ENCODE results near the gene RBM38.

The RBM38 gene

DNA sequence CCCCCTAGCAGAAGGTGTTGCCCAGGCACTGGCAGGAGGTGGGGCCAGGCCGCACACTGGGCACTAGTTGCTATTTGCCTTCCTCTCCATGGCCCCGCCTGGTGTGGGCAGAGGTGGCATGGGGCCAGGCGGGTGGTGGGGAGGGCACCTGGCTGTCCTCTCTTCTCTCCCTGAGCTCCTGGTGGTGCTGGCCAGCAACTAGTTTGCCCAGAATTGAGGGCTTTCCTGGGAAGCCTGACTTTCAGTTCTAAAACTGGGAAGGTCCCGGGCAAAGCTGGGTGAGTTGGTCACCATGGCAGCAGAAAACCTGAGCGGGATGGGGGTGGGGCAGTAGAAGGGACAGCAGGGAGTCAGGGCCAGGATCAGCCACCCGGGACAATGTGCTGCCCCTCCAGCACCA is 48.2 kb downstream of the RBM38 start:
- no peak overlapping the region for H3K4me3 Mint-ChIP-seq
- H3K27ac Mint-ChIP-seq: no peak overlapping the region
- no peaks in the 10 kb centered on the region for H3K27me3 Mint-ChIP-seq
- no peaks in the 10 kb centered on the region for H3K9me3 Mint-ChIP-seq
- peaks cover 26% of the 10 kb centered on the region for H3K4me1 Mint-ChIP-seq
- no peaks in the 10 kb centered on the region for H3K36me3 Mint-ChIP-seq

DNA sequence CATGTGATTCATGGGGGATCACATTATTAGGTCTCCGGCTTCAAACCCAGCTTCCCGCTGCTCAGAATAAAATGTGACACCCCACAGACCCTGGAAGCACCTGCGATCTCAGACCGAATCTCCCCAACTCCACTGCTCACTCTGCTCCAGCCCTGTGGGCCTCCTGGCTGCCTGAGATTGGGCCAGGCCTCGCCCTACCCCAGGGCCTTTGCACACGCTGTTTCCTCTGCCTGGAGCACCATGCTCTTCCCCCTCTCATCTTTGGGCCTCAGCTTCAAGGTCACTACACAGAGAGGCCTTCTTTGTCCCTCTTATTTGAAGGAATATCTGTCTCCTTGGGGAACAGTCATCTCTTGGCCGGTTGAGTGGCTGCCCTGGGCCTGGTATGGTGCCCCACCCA is 48.8 kb downstream of the RBM38 start:
- Mint-ChIP-seq H3K4me3 (no peak overlapping the region), H3K27ac (no peak overlapping the region), H3K36me3 (no peaks in the 10 kb centered on the region)

DNA sequence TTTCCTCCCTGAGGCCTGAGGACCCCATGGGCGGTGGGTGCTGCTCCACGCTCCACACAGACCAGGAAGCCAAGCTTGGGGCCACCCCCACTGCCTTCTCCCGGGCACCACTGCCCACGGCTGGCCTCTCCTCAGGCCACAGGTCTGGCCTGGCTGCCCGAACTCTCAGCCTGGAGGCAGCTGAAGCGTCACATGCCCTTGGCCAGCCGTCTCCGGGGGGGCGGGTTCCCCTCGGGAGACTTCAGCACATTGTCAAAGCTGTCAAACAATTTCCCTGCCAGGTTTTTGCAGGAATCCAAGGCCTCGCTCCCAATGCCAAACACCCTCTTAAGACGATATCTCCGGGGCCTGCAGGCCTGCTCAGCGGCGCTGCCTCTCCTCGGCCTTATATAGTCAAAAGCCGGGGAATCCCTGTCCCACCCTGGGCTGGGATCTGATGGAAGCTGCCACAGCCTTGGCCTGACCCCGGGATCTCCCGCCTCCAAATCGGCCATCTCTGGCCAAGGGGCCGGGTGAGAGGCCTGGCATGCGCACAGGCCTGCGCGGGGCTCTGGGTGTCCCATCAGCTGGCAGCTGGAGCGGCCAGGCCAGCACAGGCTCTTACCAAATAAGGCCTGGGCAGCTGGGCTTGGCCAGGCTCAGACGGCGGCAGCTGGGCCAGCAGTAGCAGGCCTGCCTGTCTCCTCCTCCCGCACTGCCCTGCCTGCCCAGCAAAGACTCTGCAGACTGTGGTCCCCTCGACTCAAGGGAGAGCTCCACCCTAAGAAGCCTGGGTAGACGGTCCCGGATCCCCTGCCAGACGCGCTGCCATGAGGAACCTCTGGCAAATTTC is 49.7 kb downstream of the RBM38 start:
- Mint-ChIP-seq H3K36me3 (no peaks in the 10 kb centered on the region), H3K4me1 (peaks cover 11% of the 10 kb centered on the region), H3K27ac (peak overlapping the region; percentile 41), H3K4me3 (no peak overlapping the region), H3K9me3 (no peaks in the 10 kb centered on the region), H3K27me3 (no peaks in the 10 kb centered on the region)

More for the DNA sequence above, 48.8 kb downstream of the RBM38 start:
- Mint-ChIP-seq H3K9me3 (no peaks in the 10 kb centered on the region), H3K27me3 (no peaks in the 10 kb centered on the region), H3K4me1 (peaks cover 20% of the 10 kb centered on the region)

DNA sequence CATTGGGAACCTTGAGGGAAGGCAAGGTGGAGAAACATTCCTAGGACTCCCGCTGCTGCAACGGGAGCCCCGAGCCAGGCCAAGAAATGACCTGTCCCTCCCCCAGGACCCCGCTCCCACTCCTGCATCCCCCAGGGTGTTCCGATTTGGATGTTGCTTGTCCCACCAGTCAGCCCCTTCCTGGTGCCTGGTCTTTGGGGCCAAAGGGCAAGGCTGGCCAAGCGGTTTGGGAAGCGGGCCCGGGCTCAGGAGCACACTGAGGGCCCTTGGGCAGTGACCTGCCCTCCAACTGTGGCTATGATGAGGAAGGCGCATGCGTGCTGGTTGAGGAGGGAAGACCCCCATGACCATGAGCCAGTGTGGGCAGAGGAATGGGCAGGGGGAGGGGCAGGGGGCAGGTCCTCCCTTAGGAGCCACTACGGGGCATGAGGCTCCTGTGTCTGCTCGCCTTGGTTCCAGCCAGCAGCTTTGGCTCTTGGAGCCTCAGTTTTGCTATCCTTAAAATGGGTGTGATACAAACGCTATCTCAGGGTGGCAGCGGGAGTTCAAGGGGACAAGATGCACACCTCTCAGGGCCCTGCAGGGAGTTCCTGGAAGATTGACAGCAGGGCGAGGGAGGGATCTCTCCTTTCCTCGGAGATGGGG is 50.4 kb downstream of the RBM38 start:
- Mint-ChIP-seq H3K9me3 (no peaks in the 10 kb centered on the region), H3K36me3 (no peaks in the 10 kb centered on the region), H3K27ac (peak overlapping the region; percentile 41), H3K4me3 (no peak overlapping the region), H3K4me1 (peaks cover 9% of the 10 kb centered on the region), H3K27me3 (no peaks in the 10 kb centered on the region)

DNA sequence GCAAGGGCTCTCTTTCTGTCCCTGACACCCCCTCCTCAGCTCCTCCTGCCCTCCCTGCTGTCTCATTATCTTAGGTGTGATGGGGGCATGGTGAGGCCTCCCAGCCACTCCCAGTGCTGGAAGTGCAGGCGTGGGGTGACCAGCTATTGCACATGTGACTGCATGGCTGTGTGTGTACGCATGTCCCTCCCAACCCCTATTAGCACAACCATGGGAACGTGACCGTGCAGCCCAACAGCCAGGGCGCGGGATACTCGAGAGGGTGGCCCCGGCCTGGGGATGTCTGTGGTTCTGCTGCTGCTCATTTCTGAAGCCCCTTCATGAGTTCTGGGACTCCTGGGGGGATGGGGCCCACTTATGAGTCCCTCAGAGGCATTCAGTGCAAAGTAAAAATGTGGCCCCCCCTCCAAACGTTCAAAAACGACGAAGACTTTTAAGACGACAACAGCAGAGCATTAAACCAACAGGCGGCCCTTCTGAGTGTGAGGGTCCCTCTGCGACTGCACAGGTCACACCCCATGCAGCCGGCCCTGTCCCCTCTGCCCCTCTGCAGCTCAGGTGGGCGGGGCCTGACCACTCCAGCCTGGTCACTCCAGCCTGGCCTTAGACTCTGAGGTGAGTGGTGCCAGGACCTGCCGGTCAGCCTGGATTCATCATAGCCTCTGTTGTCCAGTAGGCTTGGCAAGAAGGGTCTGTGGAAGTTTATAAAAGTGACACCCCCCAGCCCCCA is 51.1 kb downstream of the RBM38 start:
- Mint-ChIP-seq H3K4me3 (no peak overlapping the region), H3K27ac (peak overlapping the region; percentile 51), H3K4me1 (peaks cover 9% of the 10 kb centered on the region), H3K36me3 (no peaks in the 10 kb centered on the region), H3K27me3 (no peaks in the 10 kb centered on the region), H3K9me3 (no peaks in the 10 kb centered on the region)

DNA sequence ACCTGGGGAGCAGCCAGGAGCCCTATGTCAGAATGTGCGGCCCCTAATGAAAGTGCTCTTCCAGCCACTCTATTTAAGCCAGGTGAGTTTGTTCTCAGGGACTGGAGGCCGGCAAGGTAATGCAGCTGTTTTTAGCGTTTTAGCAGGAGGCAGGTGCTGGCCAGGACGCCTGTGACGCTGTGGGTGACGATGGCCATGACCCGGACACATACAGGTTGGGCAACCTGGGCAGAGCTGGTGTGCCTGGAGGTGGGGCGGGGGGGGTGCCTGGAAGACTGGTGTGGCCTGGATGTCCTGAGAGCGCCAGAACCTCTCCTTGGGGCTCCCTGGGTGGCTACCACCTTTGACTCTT is 51.7 kb downstream of the RBM38 start:
- H3K36me3 Mint-ChIP-seq: no peaks in the 10 kb centered on the region
- H3K27me3 Mint-ChIP-seq: no peaks in the 10 kb centered on the region
- H3K27ac Mint-ChIP-seq: no peak overlapping the region

DNA sequence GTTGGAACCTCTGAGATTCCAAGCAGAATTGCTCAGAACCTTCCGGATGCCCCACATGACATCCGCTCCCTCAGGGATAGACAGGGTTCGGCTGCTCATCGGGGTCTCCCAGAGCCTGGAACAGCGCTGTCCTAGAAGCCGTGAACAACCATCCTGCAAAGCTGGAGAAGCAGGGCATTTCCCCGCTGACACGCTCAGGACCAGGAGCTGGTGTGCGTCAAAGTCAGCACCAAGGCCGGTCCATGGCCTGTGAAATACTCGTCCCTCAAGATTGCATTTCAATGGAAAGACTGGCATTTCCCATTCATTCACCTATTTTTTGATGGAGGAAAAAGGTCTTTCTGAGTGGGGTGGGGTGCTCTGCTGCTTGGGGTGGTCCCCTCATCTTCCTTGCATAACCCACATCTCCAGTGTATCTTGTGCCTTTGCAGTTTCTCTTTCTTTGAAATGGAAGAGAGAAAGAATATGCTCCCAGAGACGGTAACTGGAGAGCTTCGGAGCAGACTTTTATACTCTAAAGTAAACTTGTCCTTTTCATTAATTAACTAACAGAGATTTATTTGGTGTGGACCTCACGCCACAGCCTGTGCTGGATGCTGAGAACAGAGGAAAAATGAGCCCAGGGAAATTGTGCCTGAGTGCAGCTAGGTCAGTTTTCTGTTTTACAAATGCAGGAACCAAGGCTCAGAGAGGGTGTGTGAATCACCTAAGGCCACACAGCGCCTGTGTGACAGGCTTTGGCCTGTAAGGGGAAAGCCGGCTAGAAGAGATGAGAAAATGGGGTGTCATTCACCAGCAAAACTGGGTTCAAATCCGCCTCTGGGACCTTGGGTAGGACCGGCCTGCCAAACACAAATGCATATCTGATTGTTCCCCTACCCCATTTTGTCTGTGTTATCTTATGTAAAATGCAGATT is 52.4 kb downstream of the RBM38 start:
- H3K9me3 Mint-ChIP-seq: no peaks in the 10 kb centered on the region
- H3K27ac Mint-ChIP-seq: no peak overlapping the region

More for the DNA sequence above, 51.7 kb downstream of the RBM38 start:
- H3K4me1 Mint-ChIP-seq: peaks cover 9% of the 10 kb centered on the region
- H3K4me3 Mint-ChIP-seq: no peak overlapping the region
- no peaks in the 10 kb centered on the region for H3K9me3 Mint-ChIP-seq

DNA sequence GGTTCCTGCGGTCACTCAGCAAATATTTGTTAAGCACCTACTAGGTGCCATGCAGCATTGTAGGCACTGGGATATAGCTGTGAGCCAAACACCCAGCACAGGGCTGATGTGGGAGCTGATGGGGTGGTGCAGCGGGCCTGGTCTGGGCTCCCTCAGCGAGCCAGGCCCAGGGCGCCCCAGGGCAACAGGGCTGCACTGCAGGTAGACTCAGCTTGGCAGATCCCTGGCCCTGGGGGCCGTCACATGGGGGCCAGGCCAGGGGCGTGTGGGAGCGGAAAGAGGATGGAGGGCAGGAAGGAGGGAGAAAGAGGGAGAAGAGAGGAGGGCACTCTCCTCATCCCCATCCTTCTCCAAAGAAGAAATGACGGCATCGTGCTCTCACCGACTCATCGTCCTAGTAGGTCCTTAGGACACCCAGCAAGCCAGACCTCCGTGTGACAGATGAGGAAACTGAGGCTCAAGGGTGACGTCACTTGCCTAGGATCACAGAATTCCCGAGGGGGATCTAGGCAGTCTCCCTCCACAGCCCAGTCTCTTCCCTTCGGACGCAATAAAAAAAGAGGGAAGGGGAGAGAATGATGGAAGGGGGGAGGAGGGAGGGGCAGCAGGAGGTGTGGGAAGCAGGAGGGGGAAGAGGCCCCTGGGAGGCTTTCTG is 53.3 kb downstream of the RBM38 start:
- H3K9me3 Mint-ChIP-seq: no peaks in the 10 kb centered on the region
- H3K36me3 Mint-ChIP-seq: no peaks in the 10 kb centered on the region
- no peak overlapping the region for H3K4me3 Mint-ChIP-seq
- H3K27ac Mint-ChIP-seq: no peak overlapping the region
- peaks cover 16% of the 10 kb centered on the region for H3K4me1 Mint-ChIP-seq
- H3K27me3 Mint-ChIP-seq: no peaks in the 10 kb centered on the region

More for the DNA sequence above, 52.4 kb downstream of the RBM38 start:
- Mint-ChIP-seq H3K36me3 (no peaks in the 10 kb centered on the region), H3K4me1 (peaks cover 9% of the 10 kb centered on the region), H3K27me3 (no peaks in the 10 kb centered on the region), H3K4me3 (no peak overlapping the region)

DNA sequence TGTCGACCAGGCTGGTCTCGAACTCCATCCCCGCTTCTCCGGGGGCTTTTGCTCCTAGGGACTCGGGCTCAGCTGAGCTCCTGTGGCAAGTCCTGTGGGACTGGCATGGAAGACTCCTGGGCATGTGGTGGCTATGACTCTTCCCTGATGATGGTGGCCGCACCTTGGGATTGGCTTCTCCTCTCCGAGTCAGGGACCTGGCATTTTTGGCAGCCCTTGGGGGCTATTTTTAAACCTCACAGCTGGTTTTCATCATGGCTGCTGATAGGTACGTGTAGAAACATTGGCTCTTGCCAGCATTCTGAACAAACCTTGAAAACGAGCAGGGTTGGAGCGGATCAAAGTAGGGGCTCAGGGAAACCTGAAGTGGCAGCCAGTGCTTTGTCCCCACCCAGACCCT is 54.1 kb downstream of the RBM38 start:
- Mint-ChIP-seq H3K36me3 (no peaks in the 10 kb centered on the region), H3K4me1 (peaks cover 19% of the 10 kb centered on the region), H3K27me3 (no peaks in the 10 kb centered on the region), H3K9me3 (no peaks in the 10 kb centered on the region), H3K4me3 (no peak overlapping the region), H3K27ac (no peak overlapping the region)

DNA sequence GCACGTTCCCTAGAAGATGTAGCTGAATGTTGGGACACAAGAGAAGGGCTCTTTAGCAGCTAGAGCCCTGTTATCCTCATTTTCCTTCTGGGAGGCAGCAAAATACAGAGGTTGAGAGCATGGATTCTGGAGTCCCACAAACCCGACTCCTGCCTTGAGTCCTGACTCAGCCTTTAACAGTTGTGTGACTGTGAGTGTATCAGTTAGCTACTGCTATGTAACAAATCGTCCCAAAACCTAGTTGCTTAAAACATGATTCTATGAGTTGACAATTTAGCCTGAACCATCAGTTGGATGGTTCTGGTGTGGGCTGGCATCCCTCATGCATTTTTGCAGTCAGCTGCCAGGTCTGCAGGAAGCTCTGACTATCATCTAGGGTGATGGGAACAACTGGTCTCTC is 54.6 kb downstream of the RBM38 start:
- H3K4me1 Mint-ChIP-seq: peaks cover 22% of the 10 kb centered on the region
- no peaks in the 10 kb centered on the region for H3K27me3 Mint-ChIP-seq
- H3K9me3 Mint-ChIP-seq: no peaks in the 10 kb centered on the region
- H3K4me3 Mint-ChIP-seq: no peak overlapping the region
- no peaks in the 10 kb centered on the region for H3K36me3 Mint-ChIP-seq
- no peak overlapping the region for H3K27ac Mint-ChIP-seq

DNA sequence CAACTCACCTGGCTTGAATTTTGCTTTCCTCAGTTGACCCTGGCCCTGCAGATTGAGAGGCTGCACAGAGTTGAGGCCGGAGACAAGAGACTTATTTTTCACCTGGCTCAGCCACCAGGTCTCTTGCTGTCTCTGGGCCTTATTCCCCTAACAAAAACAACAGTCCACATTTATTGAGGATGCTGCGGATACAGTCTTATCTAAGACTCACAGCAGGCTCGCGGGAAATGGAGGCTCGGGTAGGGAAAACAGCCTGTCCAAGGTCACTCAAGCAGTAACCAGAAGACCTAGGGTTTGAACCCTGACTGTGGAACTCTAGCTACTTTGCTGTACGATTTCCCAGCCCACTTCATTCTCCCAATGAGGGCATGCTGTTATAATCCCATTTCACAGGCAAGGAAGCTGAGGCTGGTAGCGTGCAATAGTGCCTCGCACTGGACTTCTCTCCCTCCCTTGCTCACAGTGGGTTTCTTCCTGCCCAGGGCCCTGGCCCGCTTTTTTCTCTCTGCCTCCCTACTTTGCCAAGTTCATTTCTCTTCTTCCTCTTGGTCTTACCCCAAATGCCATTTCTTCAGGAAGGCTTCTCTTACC is 57.7 kb downstream of the RBM38 start:
- H3K4me3 Mint-ChIP-seq: no peak overlapping the region

DNA sequence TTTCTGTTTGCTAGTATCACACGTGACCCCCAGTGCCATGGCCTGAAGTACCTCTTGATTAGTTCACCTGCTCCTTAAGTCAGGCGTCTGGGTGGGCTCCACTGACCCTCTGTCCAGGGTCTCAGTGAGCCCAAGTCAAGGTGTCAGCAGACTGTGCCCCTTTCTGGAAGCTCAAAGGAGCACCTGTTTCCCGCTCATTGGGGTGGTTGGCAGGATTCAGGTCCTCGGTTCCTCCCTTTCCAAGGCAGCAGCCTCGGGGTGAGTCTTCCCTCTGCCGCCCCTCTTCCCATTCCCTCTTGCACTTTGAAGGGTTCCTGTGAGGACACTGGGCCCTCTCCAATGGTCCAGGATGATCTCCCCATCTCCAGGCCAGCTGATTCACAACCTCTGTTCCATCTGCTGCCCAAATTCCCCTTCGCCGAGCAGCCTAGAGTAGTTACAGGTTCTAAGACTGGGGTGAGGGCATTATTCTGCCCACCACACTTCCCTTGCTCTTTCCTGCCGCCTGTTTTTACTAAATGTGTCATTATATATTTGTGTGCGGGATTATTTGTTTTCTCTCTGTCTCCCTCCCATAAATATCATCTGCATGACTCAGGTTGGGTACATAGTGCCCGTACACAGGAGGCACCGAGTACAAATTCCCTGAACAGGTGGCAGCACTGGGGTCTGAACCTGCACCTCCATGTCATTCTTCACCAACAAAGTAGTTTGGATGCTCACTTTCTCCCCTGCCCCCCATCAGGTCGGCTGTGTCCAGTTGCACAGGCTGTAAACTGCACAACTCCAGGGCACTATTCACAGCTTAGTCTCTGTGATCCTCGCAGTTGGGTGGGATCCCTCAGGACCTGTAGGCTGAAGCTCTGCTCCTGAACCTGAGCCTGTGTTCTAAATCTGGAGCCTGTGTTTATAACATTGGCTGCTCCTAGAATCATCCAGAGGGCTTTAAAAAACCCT is 58.5 kb downstream of the RBM38 start:
- Mint-ChIP-seq H3K4me1 (peaks cover 44% of the 10 kb centered on the region), H3K27me3 (no peaks in the 10 kb centered on the region), H3K4me3 (no peak overlapping the region), H3K9me3 (no peaks in the 10 kb centered on the region), H3K36me3 (no peaks in the 10 kb centered on the region), H3K27ac (no peak overlapping the region)

More for the DNA sequence above, 57.7 kb downstream of the RBM38 start:
- no peaks in the 10 kb centered on the region for H3K36me3 Mint-ChIP-seq
- H3K9me3 Mint-ChIP-seq: no peaks in the 10 kb centered on the region
- H3K27me3 Mint-ChIP-seq: no peaks in the 10 kb centered on the region
- peaks cover 44% of the 10 kb centered on the region for H3K4me1 Mint-ChIP-seq
- peak overlapping the region; percentile 14 for H3K27ac Mint-ChIP-seq

DNA sequence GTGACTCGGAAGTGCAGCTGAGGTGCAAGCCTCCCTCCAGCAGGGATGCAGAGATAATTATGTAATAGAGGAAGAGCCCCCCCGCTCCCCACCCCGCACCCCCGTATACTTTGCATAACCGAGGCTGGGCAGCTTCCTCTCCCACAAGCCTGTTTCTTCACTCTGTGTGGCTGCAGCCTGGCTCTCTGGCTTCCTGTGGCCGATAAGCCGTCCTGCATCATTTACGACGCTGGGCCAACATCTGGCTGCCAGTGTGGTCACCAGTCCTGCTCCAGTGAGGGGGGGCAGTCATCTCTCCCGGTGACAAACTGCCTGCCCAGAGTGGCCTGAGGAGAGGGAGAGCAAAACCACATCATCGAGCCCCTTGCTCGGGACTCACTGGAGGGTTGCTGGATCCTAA is 59.2 kb downstream of the RBM38 start:
- H3K4me1 Mint-ChIP-seq: peaks cover 44% of the 10 kb centered on the region
- no peak overlapping the region for H3K4me3 Mint-ChIP-seq
- no peaks in the 10 kb centered on the region for H3K27me3 Mint-ChIP-seq
- no peak overlapping the region for H3K27ac Mint-ChIP-seq
- H3K36me3 Mint-ChIP-seq: no peaks in the 10 kb centered on the region
- H3K9me3 Mint-ChIP-seq: no peaks in the 10 kb centered on the region

DNA sequence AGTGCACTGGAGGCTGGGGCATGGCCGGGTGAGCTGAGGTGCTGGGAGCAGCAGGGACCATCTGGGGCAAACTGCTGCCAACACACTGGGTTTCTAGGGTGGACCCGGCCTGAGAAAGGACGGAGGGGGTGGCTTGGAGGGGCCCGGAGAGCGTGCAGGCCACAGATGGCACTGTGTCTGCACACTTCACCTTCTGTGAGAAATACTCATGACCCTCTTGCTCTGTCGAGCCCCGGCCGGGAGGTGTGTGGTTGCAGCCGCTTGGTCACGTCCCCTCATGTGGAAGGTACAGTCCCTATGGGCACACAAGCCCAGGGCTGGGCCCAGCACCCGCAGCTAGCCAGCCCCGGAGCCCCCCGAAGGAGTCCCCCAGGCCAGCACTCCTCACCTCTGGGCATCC is 59.7 kb downstream of the RBM38 start:
- Mint-ChIP-seq H3K27ac (no peak overlapping the region), H3K9me3 (no peaks in the 10 kb centered on the region), H3K4me1 (peaks cover 44% of the 10 kb centered on the region), H3K4me3 (peak overlapping the region; percentile 54), H3K27me3 (no peaks in the 10 kb centered on the region), H3K36me3 (no peaks in the 10 kb centered on the region)

All from activated naive CD4-positive, alpha-beta T cell treated with anti-CD3 and anti-CD28 coated beads, Interleukin-2, amount 50 U/mL, for 24 hours (primary cell).